H1 (cell line): ENCODE measurements around the gene SRRM3. TPM values are rescaled to one million over a fixed set of nuclear protein-coding genes. Genes with fewer than 3 reads are reported as not detected.

ENCODE experiments used
- CTCF ChIA-PET: fragments of 300-600 bp; sonication (Branson Sonifier 250); formaldehyde crosslinking; loops from one replicate; lab custom pipeline; 2021; ENCODE audit not compliant: partially characterized antibody; lab: Charles Lee
- POLR2A ChIA-PET: fragments of 300-600 bp; sonication (Branson Sonifier 250); formaldehyde crosslinking; loops from one replicate; lab custom pipeline; 2021; ENCODE audit warnings: inconsistent platforms; ENCODE audit not compliant: partially characterized antibody; lab: Charles Lee
- DNase-seq, 2 experiments: peaks; one replicate each; pipeline versions ENCODE4 v3.0.0 to v3.0.0-alpha.2; 2010 to 2022; ENCODE audit warnings: low spot score in 2 of 2, low read depth in 1 of 2, mixed read lengths in 1 of 2
- FAIRE-seq: peaks from 2 replicates; lab custom pipeline; 2011; peaks lifted over from hg19 to GRCh38; lab: Jason Lieb, UNC
- H2AFZ ChIP-seq: 2 replicates; pipeline ENCODE4 v1.8.1; 2012; ENCODE audit warnings: low read length, inconsistent platforms
- H2AK5ac ChIP-seq: 2 replicates; pipeline ENCODE4 v1.6.1; 2013; ENCODE audit warnings: low read depth, low read length
- H2BK120ac ChIP-seq: replicated peaks from 2 replicates; pipeline ENCODE3; 2013; ENCODE audit warnings: low read depth, low read length, inconsistent platforms
- H2BK12ac ChIP-seq: 2 replicates; pipeline ENCODE4 v1.6.1; 2013; ENCODE audit warnings: low read depth, low read length
- H2BK15ac ChIP-seq: 2 replicates; pipeline ENCODE4 v1.6.1; 2013; ENCODE audit warnings: low read length
- H2BK20ac ChIP-seq: 2 replicates; pipeline ENCODE4 v1.6.1; 2013; ENCODE audit warnings: low read length
- H2BK5ac ChIP-seq: 2 replicates; pipeline ENCODE4 v1.6.1; 2013; ENCODE audit warnings: low read depth, low read length
- H3K14ac ChIP-seq: 2 replicates; pipeline ENCODE4 v1.6.1; 2013; ENCODE audit warnings: inconsistent platforms; ENCODE audit not compliant: insufficient read length
- H3K18ac ChIP-seq: 2 replicates; pipeline ENCODE4 v1.6.1; 2013; ENCODE audit warnings: low read length; ENCODE audit errors: extremely low read depth
- H3K23ac ChIP-seq: 2 replicates; pipeline ENCODE4 v1.6.1; 2013; ENCODE audit warnings: inconsistent platforms; ENCODE audit not compliant: insufficient read length
- H3K23me2 ChIP-seq: 2 replicates; pipeline ENCODE4 v1.6.1; 2013; ENCODE audit warnings: low read depth, low read length
- H3K27ac ChIP-seq: 2 replicates; pipeline ENCODE4 v1.6.1; 2011; ENCODE audit warnings: low read depth, low read length, inconsistent platforms
- H3K27me3 ChIP-seq, 4 experiments: replicated peaks in 1 of 4; 1 replicate in 1 of 4; 2 replicates in 3 of 4; pipeline versions ENCODE4 v1.6.1 to v1.8.1; 2011 to 2013; ENCODE audit warnings: low read length in 3 of 4, mild to moderate bottlenecking in 3 of 4, inconsistent platforms in 2 of 4, mixed read lengths in 2 of 4, moderate library complexity in 1 of 4; ENCODE audit not compliant: control insufficient read depth in 3 of 4, insufficient read depth in 3 of 4; ENCODE audit errors: extremely low read depth in 1 of 4
- H3K36me3 ChIP-seq, 4 experiments: 2 replicates each; pipeline versions ENCODE4 v1.6.1 to v1.8.1; 2011 to 2013; ENCODE audit warnings: mild to moderate bottlenecking in 4 of 4, low read length in 3 of 4, moderate library complexity in 2 of 4, control low read depth in 1 of 4, inconsistent platforms in 1 of 4; ENCODE audit not compliant: insufficient read depth in 4 of 4, control insufficient read depth in 2 of 4
- H3K4ac ChIP-seq: replicated peaks from 2 replicates; pipeline ENCODE3; 2013; ENCODE audit warnings: low read length, low read depth, mixed read lengths, inconsistent platforms; ENCODE audit not compliant: insufficient read length
- H3K4me1 ChIP-seq, 4 experiments: replicated peaks in 1 of 4; 1 replicate in 1 of 4; 2 replicates in 3 of 4; pipeline versions ENCODE4 v1.6.1 to v1.8.1; 2011 to 2013; ENCODE audit warnings: low read length in 3 of 4, inconsistent platforms in 2 of 4, mixed read lengths in 1 of 4; ENCODE audit not compliant: insufficient read depth in 4 of 4, control insufficient read depth in 3 of 4
- H3K4me2 ChIP-seq, 2 experiments: 2 replicates each; pipeline versions ENCODE4 v1.6.1 to v1.8.1; 2011 to 2013; ENCODE audit warnings: low read depth in 2 of 2, low read length in 2 of 2, control low read depth in 1 of 2, inconsistent platforms in 1 of 2, mild to moderate bottlenecking in 1 of 2; ENCODE audit not compliant: insufficient read depth in 1 of 2
- H3K4me3 ChIP-seq, 4 experiments: fragments of 200-600, 300-600 bp in 1 of 4; sonication (generic), shearing (Covaris generic), sonication (Bioruptor Twin) in 1 of 4; 2 replicates each; pipeline versions ENCODE4 v1.5.1 to v1.8.1; 2011 to 2016; ENCODE audit warnings: low read length in 4 of 4, low read depth in 3 of 4, control low read depth in 2 of 4, inconsistent platforms in 2 of 4, mild to moderate bottlenecking in 2 of 4, mixed read lengths in 1 of 4, moderate library complexity in 1 of 4; ENCODE audit not compliant: insufficient read depth in 2 of 4; ENCODE audit errors: extremely low read depth in 1 of 4
- H3K56ac ChIP-seq: replicated peaks from 2 replicates; pipeline ENCODE3; 2013; ENCODE audit warnings: low read depth, mild to moderate bottlenecking, mixed read lengths, low read length, inconsistent platforms; ENCODE audit not compliant: insufficient read length
- H3K79me1 ChIP-seq: 2 replicates; pipeline ENCODE4 v1.6.1; 2013; ENCODE audit warnings: low read depth, low read length, control low read depth
- H3K79me2 ChIP-seq, 2 experiments: 2 replicates each; pipeline versions ENCODE4 v1.6.1 to v1.8.1; 2012 to 2013; ENCODE audit warnings: low read length in 2 of 2, mild to moderate bottlenecking in 2 of 2, inconsistent platforms in 1 of 2; ENCODE audit not compliant: insufficient read depth in 2 of 2, control insufficient read depth in 1 of 2
- H3K9ac ChIP-seq, 4 experiments: replicated peaks in 1 of 4; 1 replicate in 1 of 4; 2 replicates in 3 of 4; pipeline versions ENCODE4 v1.6.1 to v1.8.1; 2011 to 2013; ENCODE audit warnings: low read depth in 3 of 4, low read length in 3 of 4, control low read depth in 2 of 4, mild to moderate bottlenecking in 2 of 4, moderate library complexity in 2 of 4, inconsistent platforms in 1 of 4; ENCODE audit errors: extremely low read depth in 1 of 4
- H3K9me3 ChIP-seq, 2 experiments: 2 replicates each; pipeline versions ENCODE4 v1.6.1 to v1.8.1; 2012 to 2013; ENCODE audit warnings: mild to moderate bottlenecking in 2 of 2, moderate library complexity in 2 of 2, control low read depth in 1 of 2, inconsistent platforms in 1 of 2, low read depth in 1 of 2, low read length in 1 of 2, mixed read lengths in 1 of 2; ENCODE audit not compliant: insufficient read depth in 2 of 2
- H4K20me1 ChIP-seq, 2 experiments: replicated peaks in 1 of 2; 2 replicates each; pipeline versions ENCODE3 to v1.8.1; 2011 to 2013; ENCODE audit warnings: inconsistent platforms in 2 of 2, low read length in 2 of 2, mild to moderate bottlenecking in 1 of 2; ENCODE audit not compliant: insufficient read depth in 2 of 2, control insufficient read depth in 1 of 2
- H4K5ac ChIP-seq: 2 replicates; pipeline ENCODE4 v1.6.1; 2013; ENCODE audit warnings: low read length, low read depth, mixed read lengths, inconsistent platforms; ENCODE audit not compliant: insufficient read length
- H4K8ac ChIP-seq: 2 replicates; pipeline ENCODE4 v1.8.0; 2013; ENCODE audit warnings: mild to moderate bottlenecking, moderate library complexity, low read length, inconsistent platforms; ENCODE audit not compliant: insufficient read depth; ENCODE audit errors: extremely low read depth
- H4K91ac ChIP-seq: replicated peaks from 2 replicates; pipeline ENCODE3; 2013; ENCODE audit warnings: low read length, mixed read lengths, inconsistent platforms; ENCODE audit not compliant: insufficient read length
- BACH1 ChIP-seq: IDR thresholded peaks from 2 replicates; pipeline ENCODE4 v1.6.1; 2012; ENCODE audit warnings: low read length, improper control_type of control experiment
- BCL11A ChIP-seq, 2 experiments: IDR thresholded peaks; one replicate each; pipeline ENCODE4 v1.6.1; 2011; ENCODE audit warnings: low read depth in 2 of 2, low read length in 2 of 2, mild to moderate bottlenecking in 2 of 2
- CHD2 ChIP-seq: IDR thresholded peaks from 2 replicates; pipeline ENCODE4 v1.6.1; 2012; ENCODE audit warnings: low read length, improper control_type of control experiment
- RAD21 ChIP-seq, 2 experiments: IDR thresholded peaks in 1 of 2; conservative IDR thresholded peaks in 1 of 2; 2 replicates each; pipeline ENCODE4 v1.6.1; 2011; ENCODE audit warnings: low read depth in 2 of 2, low read length in 2 of 2, improper control_type of control experiment in 1 of 2, inconsistent platforms in 1 of 2, mild to moderate bottlenecking in 1 of 2, moderate library complexity in 1 of 2
- SUZ12 ChIP-seq: fragments of 200-600 bp; sonication (generic); IDR thresholded peaks from 2 replicates; pipeline ENCODE4 v1.6.1; 2012; ENCODE audit warnings: mild to moderate bottlenecking, inconsistent platforms, low read length, moderate library complexity, mixed read lengths
- YY1 ChIP-seq: IDR thresholded peaks from 2 replicates; pipeline ENCODE4 v1.6.1; 2011; ENCODE audit warnings: low read depth, mild to moderate bottlenecking, low read length
- WGBS, 2 experiments: shearing (Covaris generic) in 1 of 2; methylation state at CpG; one replicate each; pipeline versions ENCODE4 v1.1.6 to v1.1.7; 2013 to 2015; ENCODE audit warnings: low lambda C conversion rate in 2 of 2, mixed read lengths in 2 of 2, inconsistent platforms in 1 of 2, low coverage in 1 of 2, missing lambda C conversion rate in 1 of 2; ENCODE audit not compliant: insufficient replicate concordance in 2 of 2, insufficient coverage in 1 of 2, insufficient read length in 1 of 2; ENCODE audit errors: extremely low coverage in 1 of 2, missing lambda C conversion rate in 1 of 2; 5-methylcytosine and 5-hydroxymethylcytosine counted together
- polyA plus RNA-seq, 7 experiments: library from polyadenylated mRNA; depleted of rRNA in 3 of 7; stranded (reverse) in 5 of 7; unstranded in 2 of 7; fragments of >200 nt in 5 of 7; fragments of 200-250 nt in 2 of 7; gene quantifications; 1 replicate in 5 of 7; 2 replicates in 1 of 7; 4 replicates in 1 of 7; pipeline versions ENCODE4 v1.2.1 to v1.2.3, GENCODE V29; 2011 to 2013; ENCODE audit warnings: missing spikeins in 2 of 7, mixed read lengths in 2 of 7
- total RNA-seq: library from RNA; stranded (reverse); fragmentation: NEBNext Ultra II Directional; extraction: Animal tissue kit (Norgen Biotek cat#: 25700); gene quantifications from 2 replicates; pipeline ENCODE4 v1.2.1, GENCODE V29; 2021
- TF ChIP-seq, protein P1 (sequence below): IDR thresholded peaks from 2 replicates; pipeline ENCODE4 v1.6.1; 2011; ENCODE audit warnings: low read length, improper control_type of control experiment

The SRRM3 gene
- total and polyA plus RNA-seq, 2 of the 8 experiments (the other 6 are each of a cell fraction or from before 2014, with no cell fraction given) = 10.4 to 17.4 TPM

DNA sequence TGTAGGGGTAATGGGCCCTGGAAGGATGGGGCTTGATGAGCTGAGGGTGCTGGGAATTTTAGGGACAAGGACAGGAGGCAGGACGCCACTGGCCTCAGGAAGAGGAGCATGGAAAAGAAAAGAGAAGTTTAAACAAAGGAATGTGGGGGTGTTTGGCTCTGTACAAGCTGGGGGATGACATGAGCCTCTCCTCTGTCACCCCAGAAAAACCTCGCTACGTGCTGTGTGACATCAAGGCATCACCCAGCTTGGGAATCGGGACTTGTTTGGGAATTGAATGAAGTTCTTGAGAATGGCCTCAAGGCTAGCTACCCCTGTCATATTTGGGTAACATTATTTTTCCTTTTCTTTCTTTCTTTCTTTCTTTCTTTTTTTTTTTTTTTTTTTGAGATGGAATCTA is 53.1 kb downstream of the SRRM3 start:
- H3K9ac ChIP-seq = no peak overlapping the region
- H3K23me2 ChIP-seq = peaks cover 4% of the 10 kb centered on the region; the same call in 1 of the 2 replicates
- CTCF ChIA-PET = interaction anchor here (1.1 to 5.2 kb wide), 6 partner anchors 9 to 77 kb away, joined by 3 to 20 read pairs (median 10); partner anchors contain the start of gene SRRM3
- no peak overlapping the region for H2AFZ ChIP-seq
- no peak overlapping the region for H3K14ac ChIP-seq
- POLR2A ChIA-PET = interaction anchor here (0.7 to 1.7 kb wide), 9 partner anchors 8 to 207 kb away, joined by 3 to 5 read pairs (median 4); partner anchors contain the start of genes MDH2 and STYXL1
- H3K79me2 ChIP-seq = no peaks in the 10 kb centered on the region
- DNase-seq (no peak), FAIRE-seq (no peak)
- H2AK5ac ChIP-seq = no peak overlapping the region
- H4K91ac ChIP-seq = no peak overlapping the region
- no peak overlapping the region for H3K27ac ChIP-seq
- peak overlapping the region; percentile 81; the same call in 1 of the 2 replicates for H2BK15ac ChIP-seq
- H3K23ac ChIP-seq = no peak overlapping the region
- H3K56ac ChIP-seq = no peak overlapping the region
- H2BK120ac ChIP-seq = no peak overlapping the region
- no peaks in the 10 kb centered on the region for H3K27me3 ChIP-seq
- no peaks in the 10 kb centered on the region for H4K20me1 ChIP-seq
- no peaks in the 10 kb centered on the region; the same call in 1 of the 2 replicates for H3K79me1 ChIP-seq
- no peak overlapping the region for H4K8ac ChIP-seq
- peaks cover 0 to 3% (median 0%) of the 10 kb centered on the region in 4 experiments; a peak in 2 of 8 replicates for H3K36me3 ChIP-seq
- H3K4me1 ChIP-seq = peaks cover 4 to 14% (median 7%) of the 10 kb centered on the region in 4 experiments; a peak in 6 of 7 replicates
- H3K18ac ChIP-seq = no peak overlapping the region
- no peaks in the 10 kb centered on the region for H3K9me3 ChIP-seq
- H3K4me3 ChIP-seq = no peak overlapping the region
- H2BK12ac ChIP-seq = no peak overlapping the region
- no peak overlapping the region for H2BK20ac ChIP-seq
- TF ChIP-seq, protein P1, sequence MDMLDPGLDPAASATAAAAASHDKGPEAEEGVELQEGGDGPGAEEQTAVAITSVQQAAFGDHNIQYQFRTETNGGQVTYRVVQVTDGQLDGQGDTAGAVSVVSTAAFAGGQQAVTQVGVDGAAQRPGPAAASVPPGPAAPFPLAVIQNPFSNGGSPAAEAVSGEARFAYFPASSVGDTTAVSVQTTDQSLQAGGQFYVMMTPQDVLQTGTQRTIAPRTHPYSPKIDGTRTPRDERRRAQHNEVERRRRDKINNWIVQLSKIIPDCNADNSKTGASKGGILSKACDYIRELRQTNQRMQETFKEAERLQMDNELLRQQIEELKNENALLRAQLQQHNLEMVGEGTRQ = no peak
- TF ChIP-seq BACH1 (no peak), YY1 (no peak), SUZ12 (no peak), RAD21 (IDR thresholded peaks at IDR 0.05 in 1 of 2, conservative IDR thresholded peaks at IDR 0.05 in 1 of 2; ENCODE audit: low read depth in 2 of 2, low read length in 2 of 2) (no peak), CHD2 (no peak), BCL11A (IDR thresholded peaks at IDR 0.05; ENCODE audit: low read depth in 2 of 2, low read length in 2 of 2) (no peak)
- no peak overlapping the region for H2BK5ac ChIP-seq
- WGBS, 2 experiments = 95% methylated on average over 4 of the region's 4 CpGs; no CpG with 5 or more reads in 1 of the 2 experiments
- H4K5ac ChIP-seq = no peak overlapping the region
- no peak overlapping the region for H3K4ac ChIP-seq
- no peak overlapping the region for H3K4me2 ChIP-seq
